IPS-11a (cell line): ENCODE data around the gene ERMARD.

Experiments used
- H3K4me3 ChIP-seq: one replicate; pipeline ENCODE4 v1.5.1; 2013; ENCODE audit warnings: low read depth, low read length, control low read depth

ERMARD gene

GRCh38 chr6:169783401-169783800 lies 32.0 kb downstream of the ERMARD start:
- H3K4me3 ChIP-seq = no peak overlapping the region

- H3K4me3 ChIP-seq = no peak overlapping the region
Measured at GRCh38 chr6:169783971-169784820, 32.8 kb downstream of the ERMARD start.

GRCh38 chr6:169784821-169785340 lies 33.5 kb downstream of the ERMARD start:
- no peak overlapping the region for H3K4me3 ChIP-seq

- no peak overlapping the region for H3K4me3 ChIP-seq
Measured at GRCh38 chr6:169785566-169785965, 34.1 kb downstream of the ERMARD start.

GRCh38 chr6:169786349-169786748 lies 34.9 kb downstream of the ERMARD start:
- no peak overlapping the region for H3K4me3 ChIP-seq

- H3K4me3 ChIP-seq = no peak overlapping the region
Measured at GRCh38 chr6:169787797-169788196, 36.4 kb downstream of the ERMARD start.

GRCh38 chr6:169788809-169789145 lies 37.4 kb downstream of the ERMARD start:
- no peak overlapping the region for H3K4me3 ChIP-seq

GRCh38 chr6:169789146-169789943 lies 37.9 kb downstream of the ERMARD start:
- H3K4me3 ChIP-seq = no peak overlapping the region

- peak overlapping the region; percentile 34 for H3K4me3 ChIP-seq
Measured at GRCh38 chr6:169789944-169790927, 38.8 kb downstream of the ERMARD start.

- no peak overlapping the region for H3K4me3 ChIP-seq
Measured at GRCh38 chr6:169791721-169792131, 40.3 kb downstream of the ERMARD start.

- no peak overlapping the region for H3K4me3 ChIP-seq
Measured at GRCh38 chr6:169792306-169793015, 41.0 kb downstream of the ERMARD start.

- no peak overlapping the region for H3K4me3 ChIP-seq
Measured at GRCh38 chr6:169793408-169793807, 42.0 kb downstream of the ERMARD start.

GRCh38 chr6:169794317-169795055 lies 43.1 kb downstream of the ERMARD start:
- H3K4me3 ChIP-seq = no peak overlapping the region

GRCh38 chr6:169795196-169795595 lies 43.8 kb downstream of the ERMARD start:
- H3K4me3 ChIP-seq = no peak overlapping the region

GRCh38 chr6:169798764-169799473 lies 47.5 kb downstream of the ERMARD start:
- H3K4me3 ChIP-seq = no peak overlapping the region

- H3K4me3 ChIP-seq = no peak overlapping the region
Measured at GRCh38 chr6:169799474-169799926, 48.1 kb downstream of the ERMARD start.

GRCh38 chr6:169800116-169800667 lies 48.8 kb downstream of the ERMARD start:
- H3K4me3 ChIP-seq = no peak overlapping the region

- H3K4me3 ChIP-seq = no peak overlapping the region
Measured at GRCh38 chr6:169800668-169801395, 49.4 kb downstream of the ERMARD start.
